Gastrocnemius medialis (tissue), 4 donors: ENCODE results near the gene PLAAT4. TPM values are rescaled to one million over a fixed set of nuclear protein-coding genes. Genes with fewer than 3 reads are reported as not detected.

Experiments
- ATAC-seq, 2 donors: fragments of 150-250 bp; one replicate each; pipeline ENCODE4 v1.9.1; 2016
- DNase-seq, 2 donors: peaks; one replicate each; pipeline ENCODE4 v3.0.0-alpha.2; 2019
- H3K27ac ChIP-seq, 4 donors: fragments of 200-600 bp; sonication (generic); 1 replicate in 1 of 4; 2 replicates in 3 of 4; pipeline ENCODE4 v1.5.1; 2016 to 2018; ENCODE audit warnings: mild to moderate bottlenecking in 2 of 4, moderate library complexity in 1 of 4
- H3K27me3 ChIP-seq, 3 donors: fragments of 200-600 bp; sonication (generic) in 2 of 3; 1 replicate in 1 of 3; 2 replicates in 2 of 3; pipeline versions ENCODE4 v1.5.1 to v1.6.0; 2016 to 2019; ENCODE audit warnings: mild to moderate bottlenecking in 1 of 3, moderate library complexity in 1 of 3
- H3K36me3 ChIP-seq, 2 donors: fragments of 200-600 bp; sonication (generic) in 1 of 2; one replicate each; pipeline ENCODE4 v1.5.1; 2017 to 2018
- H3K4me1 ChIP-seq, 2 donors: fragments of 200-600 bp; sonication (generic) in 1 of 2; one replicate each; pipeline ENCODE4 v1.5.1; 2016 to 2017; ENCODE audit warnings: mild to moderate bottlenecking in 2 of 2
- H3K4me3 ChIP-seq, 4 donors: fragments of 200-600 bp; sonication (generic) in 3 of 4; 1 replicate in 1 of 4; 2 replicates in 3 of 4; pipeline ENCODE4 v1.5.1; 2016 to 2019; ENCODE audit warnings: mild to moderate bottlenecking in 2 of 4
- H3K9me3 ChIP-seq, 3 donors: fragments of 200-600 bp; sonication (generic) in 2 of 3; 1 replicate in 1 of 3; 2 replicates in 2 of 3; pipeline ENCODE4 v1.5.1; 2016 to 2019
- POLR2A ChIP-seq, 2 donors: fragments of 450-650 bp; IDR thresholded peaks; one replicate each; pipeline ENCODE4 v1.6.1; 2017; ENCODE audit warnings: antibody characterized with exemption in 2 of 2, mild to moderate bottlenecking in 2 of 2, moderate library complexity in 2 of 2
- in situ Hi-C, 4 donors: fragments of 200-750 bp; cut with MboI; loops; one replicate each; pipeline versions ENCODE4 v1.15.0 to v1.8.0; 2017; ENCODE audit warnings: low sequenced_read_pairs in 4 of 4
- intact Hi-C: fragments of 100-400 bp; cut with DNase I; formaldehyde crosslinking; loops from one replicate; pipeline ENCODE4 v1.15.1; 2023; ENCODE audit warnings: low total_unique reads
- total RNA-seq, 4 donors: library from RNA; depleted of rRNA; stranded (reverse); fragments of >200 nt; gene quantifications; one replicate each; pipeline versions ENCODE4 v1.1.0 to v1.2.3, GENCODE V29; 2016
- TF ChIP-seq, protein P1 (sequence below), 5 experiments: fragments of 450-650 bp in 3 of 5; fragments of 200-600 bp in 2 of 5; sonication (generic) in 2 of 5; IDR thresholded peaks in 4 of 5; conservative IDR thresholded peaks in 1 of 5; 1 replicate in 4 of 5; 2 replicates in 1 of 5; pipeline ENCODE4 v1.5.1; 2016 to 2019; ENCODE audit warnings: antibody characterized with exemption in 5 of 5, mild to moderate bottlenecking in 3 of 5, moderate library complexity in 3 of 5

The PLAAT4 gene
- total RNA-seq, 4 donors from 2014 or later = 3.1 to 13.2 (median 5.8) TPM

DNA sequence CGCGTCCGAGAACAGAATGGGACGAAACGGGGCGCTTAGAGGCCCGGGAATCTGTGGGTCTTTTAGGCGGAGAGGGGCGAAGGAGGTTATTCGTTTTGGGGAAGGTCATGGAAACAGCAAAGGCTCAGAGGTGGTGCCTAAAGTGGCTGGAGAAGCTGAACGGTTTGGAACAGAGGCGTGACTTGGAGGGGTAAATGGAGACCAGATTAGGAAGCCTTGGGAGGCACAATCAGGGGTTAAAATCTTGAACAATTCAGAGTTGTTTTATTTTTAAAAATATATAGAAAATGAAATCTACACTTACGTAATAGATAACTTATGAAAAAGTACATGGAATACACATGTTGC lies 45.4 kb upstream of the PLAAT4 start:
- in situ Hi-C loops (no loop called here), intact Hi-C loops (no loop called here)
- Histone ChIP-seq H3K9me3 (peaks cover 0 to 1% (median 0%) of the 10 kb centered on the region in 3 donors), H3K27ac (peak overlapping the region in 1 of 4 donors; percentile 43), H3K36me3 (no peaks in the 10 kb centered on the region), H3K4me3 (peak overlapping the region; percentile 43 to 58 (median 53)), H3K27me3 (peaks cover 8 to 28% (median 13%) of the 10 kb centered on the region in 3 donors), H3K4me1 (peaks cover 0 to 7% of the 10 kb centered on the region in 2 donors)
- DNase-seq (no peak), ATAC-seq (no peak)
- no peak for TF ChIP-seq POLR2A (IDR thresholded peaks at IDR 0.05)
- TF ChIP-seq, protein P1, sequence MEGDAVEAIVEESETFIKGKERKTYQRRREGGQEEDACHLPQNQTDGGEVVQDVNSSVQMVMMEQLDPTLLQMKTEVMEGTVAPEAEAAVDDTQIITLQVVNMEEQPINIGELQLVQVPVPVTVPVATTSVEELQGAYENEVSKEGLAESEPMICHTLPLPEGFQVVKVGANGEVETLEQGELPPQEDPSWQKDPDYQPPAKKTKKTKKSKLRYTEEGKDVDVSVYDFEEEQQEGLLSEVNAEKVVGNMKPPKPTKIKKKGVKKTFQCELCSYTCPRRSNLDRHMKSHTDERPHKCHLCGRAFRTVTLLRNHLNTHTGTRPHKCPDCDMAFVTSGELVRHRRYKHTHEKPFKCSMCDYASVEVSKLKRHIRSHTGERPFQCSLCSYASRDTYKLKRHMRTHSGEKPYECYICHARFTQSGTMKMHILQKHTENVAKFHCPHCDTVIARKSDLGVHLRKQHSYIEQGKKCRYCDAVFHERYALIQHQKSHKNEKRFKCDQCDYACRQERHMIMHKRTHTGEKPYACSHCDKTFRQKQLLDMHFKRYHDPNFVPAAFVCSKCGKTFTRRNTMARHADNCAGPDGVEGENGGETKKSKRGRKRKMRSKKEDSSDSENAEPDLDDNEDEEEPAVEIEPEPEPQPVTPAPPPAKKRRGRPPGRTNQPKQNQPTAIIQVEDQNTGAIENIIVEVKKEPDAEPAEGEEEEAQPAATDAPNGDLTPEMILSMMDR (IDR thresholded peaks at IDR 0.05 in 4 of 5, conservative IDR thresholded peaks at IDR 0.05 in 1 of 5) = no peak

DNA sequence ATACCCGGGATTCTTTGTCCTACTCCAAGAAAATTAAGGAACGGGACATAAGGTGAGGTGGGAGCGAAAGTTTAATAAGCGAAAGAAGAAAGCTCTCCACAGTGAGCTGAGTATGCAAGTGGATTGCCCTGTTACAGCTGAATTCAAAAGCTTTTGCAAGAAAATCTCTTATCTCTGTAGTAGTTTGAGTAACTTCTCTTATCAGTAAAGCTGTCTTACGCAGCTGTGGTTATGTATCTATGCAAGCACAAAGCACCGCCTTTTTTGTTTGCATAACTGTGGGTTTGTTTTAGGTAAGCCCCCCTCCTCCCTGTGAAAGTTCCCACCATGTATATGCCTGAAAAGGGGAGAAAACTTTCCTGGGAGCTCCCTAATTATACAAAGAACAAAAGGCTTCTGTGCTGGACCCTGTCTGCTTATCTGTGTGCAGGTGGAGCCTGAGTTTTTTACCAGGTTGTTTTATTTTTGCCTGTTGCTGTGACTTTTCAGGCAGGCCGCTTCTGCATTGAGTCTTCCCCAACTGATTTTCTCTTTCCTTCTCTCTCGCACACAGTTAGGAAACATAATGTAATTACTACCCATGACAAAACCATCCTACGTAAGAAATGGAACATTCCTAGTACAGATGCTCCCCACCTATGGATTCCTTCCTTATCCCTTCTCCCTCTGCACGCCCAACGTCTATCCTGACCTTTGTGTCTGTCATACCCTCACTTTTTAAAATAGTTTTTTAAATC lies 44.8 kb upstream of the PLAAT4 start:
- Histone ChIP-seq H3K9me3 (no peaks in the 10 kb centered on the region), H3K36me3 (no peaks in the 10 kb centered on the region), H3K4me3 (peak overlapping the region in 2 of 4 donors; percentile 43 to 58), H3K27ac (no peak overlapping the region), H3K4me1 (peaks cover 0 to 7% of the 10 kb centered on the region in 2 donors), H3K27me3 (peaks cover 8 to 31% (median 13%) of the 10 kb centered on the region in 3 donors)
- DNase-seq (no peak), ATAC-seq (no peak)
- TF ChIP-seq, protein P1 (IDR thresholded peaks at IDR 0.05 in 4 of 5, conservative IDR thresholded peaks at IDR 0.05 in 1 of 5) = no peak
- TF ChIP-seq POLR2A (IDR thresholded peaks at IDR 0.05) = no peak
- intact Hi-C loops (no loop called here), in situ Hi-C loops (no loop called here)

DNA sequence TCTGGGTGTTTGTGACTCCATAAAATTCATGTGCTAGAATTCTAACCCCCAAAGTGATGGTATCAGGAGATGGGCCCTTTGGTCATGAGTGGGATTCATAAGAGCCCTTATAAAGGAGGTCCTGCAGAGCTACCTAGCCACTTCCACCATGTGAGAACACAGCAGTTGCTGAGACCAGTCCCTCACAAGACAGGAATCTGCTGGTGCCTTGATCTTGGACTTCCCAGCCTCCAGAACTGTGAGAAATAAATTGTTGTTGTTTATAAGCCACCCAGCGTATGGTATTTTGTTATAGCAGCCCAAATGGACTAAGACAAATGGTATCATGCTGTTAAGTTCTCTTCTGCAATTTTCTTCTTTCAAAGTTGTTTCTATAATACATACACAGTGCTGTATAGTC lies 44.2 kb upstream of the PLAAT4 start:
- DNase-seq = no peak
- no peak overlapping the region for H3K4me3 ChIP-seq
- H3K9me3 ChIP-seq = no peaks in the 10 kb centered on the region
- H3K4me1 ChIP-seq = peaks cover 0 to 7% of the 10 kb centered on the region in 2 donors
- TF ChIP-seq, protein P1 (IDR thresholded peaks at IDR 0.05 in 4 of 5, conservative IDR thresholded peaks at IDR 0.05 in 1 of 5) = no peak
- no peak for TF ChIP-seq POLR2A (IDR thresholded peaks at IDR 0.05)
- no peak overlapping the region for H3K27ac ChIP-seq
- no peaks in the 10 kb centered on the region for H3K36me3 ChIP-seq
- in situ Hi-C loops (no loop called here), intact Hi-C loops (no loop called here)
- peaks cover 8 to 32% (median 16%) of the 10 kb centered on the region in 3 donors for H3K27me3 ChIP-seq
- ATAC-seq = no peak

DNA sequence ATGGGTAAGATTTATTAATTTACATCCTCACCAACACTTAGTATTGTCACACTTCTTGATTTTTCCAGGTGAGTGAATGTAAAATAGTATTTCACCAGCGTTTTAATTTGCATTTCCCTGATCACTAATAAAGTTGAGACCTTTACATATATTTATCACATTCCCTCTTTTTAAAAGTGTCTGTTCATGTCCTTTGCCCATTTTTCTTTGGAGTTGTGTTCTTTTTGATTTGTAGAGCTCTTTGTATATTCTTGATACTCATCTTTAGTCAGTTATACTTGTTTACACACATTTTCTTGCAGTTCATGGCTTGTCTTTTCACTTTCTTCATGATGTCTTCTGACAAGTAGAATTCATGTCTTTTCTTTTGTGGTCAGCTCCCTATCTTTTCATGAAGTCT lies 43.5 kb upstream of the PLAAT4 start:
- in situ Hi-C loops = no loop called here
- no peak for DNase-seq
- no peak for ATAC-seq

More for the DNA sequence above, 43.5 kb upstream of the PLAAT4 start:
- peaks cover 8 to 32% (median 16%) of the 10 kb centered on the region in 3 donors for H3K27me3 ChIP-seq
- no peak overlapping the region for H3K27ac ChIP-seq
- peaks cover 0 to 7% of the 10 kb centered on the region in 2 donors for H3K4me1 ChIP-seq
- H3K4me3 ChIP-seq = no peak overlapping the region
- no peak for TF ChIP-seq POLR2A (IDR thresholded peaks at IDR 0.05)
- TF ChIP-seq, protein P1 (IDR thresholded peaks at IDR 0.05 in 4 of 5, conservative IDR thresholded peaks at IDR 0.05 in 1 of 5) = no peak
- H3K9me3 ChIP-seq = no peaks in the 10 kb centered on the region
- intact Hi-C loops = no loop called here
- H3K36me3 ChIP-seq = no peaks in the 10 kb centered on the region
